H9 (cell line): Measurements from ENCODE around the gene HSPG2. TPM values are rescaled to one million over a fixed set of nuclear protein-coding genes. Genes with fewer than 3 reads are reported as not detected.
A peak's percentile ranks its signal among the peaks of the same experiment; 100 is the strongest.
"Not testable (repeated sequence)": the region's sequence is repeated elsewhere in the genome, so short reads cannot be mapped to it uniquely, and the experiment has no call there.

Source experiments
- DNase-seq: peaks from one replicate; pipeline ENCODE4 v3.0.0-alpha.2; 2017
- H2AFZ ChIP-seq: one replicate; pipeline ENCODE4 v1.6.1; 2013; ENCODE audit warnings: mild to moderate bottlenecking, low read length, control low read depth, moderate library complexity
- H2AK5ac ChIP-seq: 2 replicates; pipeline ENCODE4 v1.6.1; 2013; ENCODE audit warnings: low read length, control low read depth, mixed read lengths; ENCODE audit not compliant: insufficient read length
- H2BK120ac ChIP-seq: one replicate; pipeline ENCODE4 v1.6.1; 2013; ENCODE audit warnings: low read depth, mild to moderate bottlenecking, low read length, control low read depth, inconsistent platforms; ENCODE audit not compliant: poor library complexity, severe bottlenecking
- H2BK12ac ChIP-seq: 2 replicates; pipeline ENCODE4 v1.6.1; 2013; ENCODE audit warnings: low read length, control low read depth, mixed read lengths, low read depth; ENCODE audit not compliant: insufficient read length
- H2BK15ac ChIP-seq: 2 replicates; pipeline ENCODE4 v1.6.1; 2013; ENCODE audit warnings: low read depth, low read length, control low read depth
- H2BK20ac ChIP-seq: one replicate; pipeline ENCODE4 v1.6.1; 2013; ENCODE audit warnings: low read depth, mild to moderate bottlenecking, low read length, control low read depth, inconsistent platforms; ENCODE audit not compliant: poor library complexity, severe bottlenecking
- H2BK5ac ChIP-seq: 2 replicates; pipeline ENCODE4 v1.6.1; 2013; ENCODE audit warnings: low read length, control low read depth, mixed read lengths; ENCODE audit not compliant: insufficient read length
- H3K14ac ChIP-seq: 2 replicates; pipeline ENCODE4 v1.6.1; 2013; ENCODE audit warnings: low read length, control low read depth; ENCODE audit not compliant: insufficient read depth
- H3K18ac ChIP-seq: 2 replicates; pipeline ENCODE4 v1.6.1; 2013; ENCODE audit warnings: low read depth, mild to moderate bottlenecking, mixed read lengths, low read length, control low read depth; ENCODE audit not compliant: insufficient read length
- H3K23ac ChIP-seq: 2 replicates; pipeline ENCODE4 v1.6.1; 2013; ENCODE audit warnings: low read length, control low read depth, mixed read lengths, low read depth; ENCODE audit not compliant: insufficient read length
- H3K23me2 ChIP-seq: 2 replicates; pipeline ENCODE4 v1.6.1; 2013; ENCODE audit warnings: low read depth, mild to moderate bottlenecking, mixed read lengths, low read length, control low read depth; ENCODE audit not compliant: insufficient read length, poor library complexity, severe bottlenecking
- H3K27ac ChIP-seq: 2 replicates; pipeline ENCODE4 v1.5.1; 2013; ENCODE audit warnings: low read length, control low read depth, mixed read lengths, low read depth; ENCODE audit not compliant: insufficient read length
- H3K27me3 ChIP-seq: 2 replicates; pipeline ENCODE4 v1.6.1; 2013; ENCODE audit warnings: low read length, control low read depth, inconsistent platforms; ENCODE audit not compliant: insufficient read depth
- H3K4ac ChIP-seq: 2 replicates; pipeline ENCODE4 v1.6.1; 2013; ENCODE audit warnings: low read depth, mild to moderate bottlenecking, control low read depth, inconsistent platforms, low read length, moderate library complexity
- H3K4me1 ChIP-seq: 2 replicates; pipeline ENCODE4 v1.6.1; 2013; ENCODE audit warnings: low read length, control low read depth, inconsistent platforms; ENCODE audit not compliant: insufficient read depth
- H3K4me2 ChIP-seq: 2 replicates; pipeline ENCODE4 v1.6.1; 2013; ENCODE audit warnings: low read length, control low read depth, mixed read lengths; ENCODE audit not compliant: insufficient read length, insufficient read depth
- H3K56ac ChIP-seq: 2 replicates; pipeline ENCODE4 v1.6.1; 2013; ENCODE audit warnings: low read depth, mild to moderate bottlenecking, mixed read lengths, low read length, control low read depth; ENCODE audit not compliant: insufficient read length
- H3K79me1 ChIP-seq: 2 replicates; pipeline ENCODE4 v1.6.1; 2013; ENCODE audit warnings: low read depth, mild to moderate bottlenecking, moderate library complexity, low read length, control low read depth, inconsistent platforms; ENCODE audit not compliant: insufficient read depth, poor library complexity, severe bottlenecking
- H3K79me2 ChIP-seq: 2 replicates; pipeline ENCODE4 v1.6.1; 2013; ENCODE audit warnings: low read length, control low read depth, inconsistent platforms; ENCODE audit not compliant: insufficient read depth
- H3K9ac ChIP-seq: 2 replicates; pipeline ENCODE4 v1.6.1; 2013; ENCODE audit warnings: low read length, control low read depth, mixed read lengths; ENCODE audit not compliant: insufficient read length; ENCODE audit errors: extremely low read depth
- H3K9me3 ChIP-seq: one replicate; pipeline ENCODE4 v1.6.1; 2013; ENCODE audit warnings: low read depth, low read length, inconsistent platforms; ENCODE audit not compliant: control insufficient read depth
- H3T11ph ChIP-seq: one replicate; pipeline ENCODE4 v1.6.1; 2013; ENCODE audit warnings: mild to moderate bottlenecking, low read length, control low read depth, inconsistent platforms
- H4K20me1 ChIP-seq: one replicate; pipeline ENCODE4 v1.6.1; 2013; ENCODE audit not compliant: control insufficient read depth, insufficient read length, insufficient read depth
- H4K5ac ChIP-seq: 2 replicates; pipeline ENCODE4 v1.6.1; 2013; ENCODE audit warnings: low read depth, mild to moderate bottlenecking, mixed read lengths, low read length, control low read depth; ENCODE audit not compliant: insufficient read length
- H4K8ac ChIP-seq: replicated peaks from 2 replicates; pipeline ENCODE4 v1.6.1; 2013; ENCODE audit warnings: low read length, control low read depth, mixed read lengths, low read depth; ENCODE audit not compliant: insufficient read length
- H4K91ac ChIP-seq: 2 replicates; pipeline ENCODE4 v1.6.1; 2013; ENCODE audit warnings: low read depth, mild to moderate bottlenecking, moderate library complexity, mixed read lengths, low read length, control low read depth; ENCODE audit not compliant: insufficient read length
- H3K27ac Mint-ChIP-seq, 3 experiments: 2 replicates in 2 of 3; 3 replicates in 1 of 3; pipeline ENCODE4 v1.8.0; 2020 to 2021; ENCODE audit warnings: mixed read lengths in 3 of 3, mild to moderate bottlenecking in 1 of 3, moderate library complexity in 1 of 3
- H3K27me3 Mint-ChIP-seq: 2 replicates; pipeline ENCODE4 v1.8.0; 2021; ENCODE audit warnings: low read depth, mild to moderate bottlenecking, moderate library complexity, mixed read lengths
- H3K36me3 Mint-ChIP-seq, 3 experiments: 2 replicates in 2 of 3; 3 replicates in 1 of 3; pipeline ENCODE4 v1.8.0; 2020 to 2021; ENCODE audit warnings: low read depth in 3 of 3, mixed read lengths in 3 of 3; ENCODE audit not compliant: insufficient read depth in 1 of 3
- H3K4me1 Mint-ChIP-seq, 2 experiments: 2 replicates each; pipeline ENCODE4 v1.8.0; 2020; ENCODE audit warnings: mixed read lengths in 2 of 2
- H3K4me3 Mint-ChIP-seq, 2 experiments: 2 replicates in 1 of 2; 3 replicates in 1 of 2; pipeline ENCODE4 v1.8.0; 2020 to 2021; ENCODE audit warnings: mild to moderate bottlenecking in 2 of 2, mixed read lengths in 2 of 2, moderate library complexity in 1 of 2
- H3K9me3 Mint-ChIP-seq, 2 experiments: 2 replicates in 1 of 2; 3 replicates in 1 of 2; pipeline ENCODE4 v1.8.0; 2020; ENCODE audit warnings: mild to moderate bottlenecking in 2 of 2, mixed read lengths in 2 of 2, moderate library complexity in 1 of 2
- CTCF ChIP-seq: fragments of 200-600 bp; sonication (generic); conservative IDR thresholded peaks from 3 replicates; pipeline ENCODE4 v1.8.0; 2021; ENCODE audit warnings: antibody characterized with exemption, mild to moderate bottlenecking
- WGBS: extraction: QIAGEN DNeasy Blood & Tissue Kit; methylation state at CpG from one replicate; pipeline ENCODE4 v1.1.7; 2013; ENCODE audit warnings: missing lambda C conversion rate, low lambda C conversion rate, mixed read lengths; ENCODE audit not compliant: insufficient read length; ENCODE audit errors: extremely low coverage; 5-methylcytosine and 5-hydroxymethylcytosine counted together
- total RNA-seq: library from RNA; stranded (reverse); gene quantifications from 2 replicates; pipeline ENCODE4 v1.2.1, GENCODE V29; 2021

The HSPG2 gene
- total RNA-seq, 1 experiment from 2014 or later: 90.0 TPM

- H3K79me1 ChIP-seq, H2BK12ac ChIP-seq, H3K9me3 Mint-ChIP-seq, H2AFZ ChIP-seq, H3K27ac ChIP-seq, H3K9ac ChIP-seq, H2BK15ac ChIP-seq, H3K4me1 Mint-ChIP-seq, H3K27me3 ChIP-seq, H3K27ac Mint-ChIP-seq, H4K8ac ChIP-seq, H3K4ac ChIP-seq, H3K23ac ChIP-seq, H4K20me1 ChIP-seq, H2BK120ac ChIP-seq, H3T11ph ChIP-seq, H4K5ac ChIP-seq, H3K79me2 ChIP-seq, H3K4me3 Mint-ChIP-seq, H3K36me3 Mint-ChIP-seq, H3K56ac ChIP-seq, H2BK5ac ChIP-seq, H3K4me2 ChIP-seq, H2BK20ac ChIP-seq, H3K14ac ChIP-seq, H3K18ac ChIP-seq, H3K27me3 Mint-ChIP-seq, H4K91ac ChIP-seq, H3K4me1 ChIP-seq, H3K9me3 ChIP-seq, H3K23me2 ChIP-seq, H2AK5ac ChIP-seq: not testable (repeated sequence)
- TF ChIP-seq CTCF: peak; percentile 45; the same call in 2 of the 3 replicates
- peak; percentile 50 for DNase-seq
- WGBS: no CpG with 5 or more reads among the region's 21 CpGs
Measured at GRCh38 chr1:21980515-21981220, 43.6 kb upstream of the HSPG2 start.

GRCh38 chr1:21978209-21978608 lies 41.1 kb upstream of the HSPG2 start:
- peaks cover 22% of the 10 kb centered on the region in 2 experiments for H3K4me1 Mint-ChIP-seq
- not testable (repeated sequence) for H3K27ac ChIP-seq, H2BK5ac ChIP-seq, H3K4me1 ChIP-seq, H2BK15ac ChIP-seq, H3K79me2 ChIP-seq, H3K23ac ChIP-seq, H4K20me1 ChIP-seq, H3K9me3 ChIP-seq, H2AK5ac ChIP-seq, H3K9ac ChIP-seq, H3K56ac ChIP-seq, H3K9me3 Mint-ChIP-seq, H2BK120ac ChIP-seq, H2BK12ac ChIP-seq, H3K4me3 Mint-ChIP-seq, H3K4me2 ChIP-seq, H3K36me3 Mint-ChIP-seq, H2AFZ ChIP-seq, H3K27me3 Mint-ChIP-seq, H3K27me3 ChIP-seq, H2BK20ac ChIP-seq, H4K8ac ChIP-seq, DNase-seq, H3K23me2 ChIP-seq, H3T11ph ChIP-seq, H3K79me1 ChIP-seq, H4K91ac ChIP-seq, H3K18ac ChIP-seq, H3K14ac ChIP-seq, H3K4ac ChIP-seq, H3K27ac Mint-ChIP-seq, H4K5ac ChIP-seq
- no CpG with 5 or more reads among the region's 11 CpGs for WGBS
